RKO (cell line): ENCODE data around the gene CSAD.
"Not testable (repeated sequence)": the region's sequence is repeated elsewhere in the genome, so short reads cannot be mapped to it uniquely, and the experiment has no call there.

Source experiments
- DNase-seq: peaks from one replicate; pipeline ENCODE4 v3.0.0-alpha.2; 2016; ENCODE audit warnings: low spot score

CSAD gene

GRCh38 chr12:53145383-53146260, 35.1 kb downstream of the CSAD start:
- no peak for DNase-seq

DNA sequence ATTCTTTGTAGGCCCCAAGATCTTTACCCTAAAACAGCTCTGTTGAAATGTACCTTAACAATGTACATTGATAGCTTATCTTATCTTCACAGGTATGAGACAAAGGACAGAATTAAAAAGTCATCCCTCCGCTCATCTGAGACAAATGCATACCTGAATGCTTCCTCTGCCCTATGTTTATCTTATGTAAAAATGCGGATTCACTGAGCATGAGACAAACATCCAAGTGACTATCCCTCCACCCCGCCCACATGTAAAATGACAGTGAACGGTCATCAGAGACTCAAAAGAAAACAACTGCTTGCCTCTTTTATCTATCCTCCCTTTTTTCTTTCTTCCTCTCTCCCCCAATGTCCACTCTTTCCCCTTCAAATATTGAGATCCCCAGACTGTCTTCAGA, 37.4 kb downstream of the CSAD start:
- no peak for DNase-seq

DNA sequence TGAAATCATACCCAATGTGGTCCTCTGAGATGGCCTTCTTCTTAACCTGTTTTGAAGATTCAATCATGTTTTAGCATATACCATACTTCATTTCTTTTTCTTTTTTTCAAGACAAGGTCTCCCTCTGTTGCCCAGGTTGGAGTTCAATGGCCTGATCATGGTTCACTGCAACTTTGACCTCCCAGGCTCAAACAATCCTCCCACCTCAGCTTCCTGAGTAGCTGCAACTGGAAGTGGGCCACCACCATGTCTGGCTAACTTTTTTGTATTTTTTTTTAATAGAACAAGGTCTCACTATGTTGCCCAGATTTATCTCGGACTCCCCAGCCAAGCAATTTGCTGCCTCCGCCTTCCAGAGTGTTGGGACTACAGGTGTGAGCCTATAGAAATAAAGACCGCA, 47.0 kb downstream of the CSAD start:
- no peak for DNase-seq

DNA sequence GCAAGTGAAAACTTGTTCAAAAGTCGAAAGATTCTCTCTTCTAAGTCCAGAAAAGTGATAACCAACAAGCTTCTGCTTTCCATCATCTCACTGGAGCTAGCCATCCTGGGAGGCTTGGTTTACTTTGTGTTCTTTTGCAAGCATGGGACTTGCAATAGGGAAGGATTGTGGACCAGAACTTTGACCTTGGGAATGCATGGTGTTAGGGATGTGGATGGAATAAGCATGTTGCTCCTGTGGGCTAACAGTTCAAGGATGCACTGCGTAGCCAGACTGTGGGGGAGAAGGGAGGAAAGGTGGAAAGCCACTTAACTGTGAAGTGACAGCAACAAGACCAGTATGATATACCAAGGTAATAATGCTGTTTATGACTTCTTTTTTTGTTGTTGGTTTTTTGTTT, 48.9 kb downstream of the CSAD start:
- DNase-seq, result no peak

GRCh38 chr12:53128780-53129569, 51.8 kb downstream of the CSAD start:
- DNase-seq, result no peak

GRCh38 chr12:53127169-53127568, 53.6 kb downstream of the CSAD start:
- no peak for DNase-seq

DNA sequence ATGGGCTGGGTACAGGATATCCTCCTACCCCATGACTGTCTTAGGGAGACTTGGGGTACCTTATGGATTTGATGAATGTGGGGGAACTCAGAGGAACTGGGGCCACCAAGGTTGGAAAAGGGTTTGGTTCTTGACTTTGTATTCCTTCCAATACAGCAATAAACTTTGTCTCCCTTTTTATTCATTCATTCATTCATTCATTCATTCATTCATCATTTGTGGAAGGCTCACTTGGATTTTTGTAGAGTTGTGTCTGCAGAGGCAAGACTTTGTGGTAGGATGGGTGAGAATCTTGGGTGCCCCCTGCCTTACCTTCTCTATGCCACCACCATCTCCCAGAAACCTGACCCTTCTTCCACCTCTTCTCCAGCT, 56.4 kb downstream of the CSAD start:
- no peak for DNase-seq

GRCh38 chr12:53123578-53124351, 57.0 kb downstream of the CSAD start:
- peak; percentile 55 for DNase-seq

- no peak for DNase-seq
Measured at GRCh38 chr12:53122961-53123468, 57.7 kb downstream of the CSAD start.

DNA sequence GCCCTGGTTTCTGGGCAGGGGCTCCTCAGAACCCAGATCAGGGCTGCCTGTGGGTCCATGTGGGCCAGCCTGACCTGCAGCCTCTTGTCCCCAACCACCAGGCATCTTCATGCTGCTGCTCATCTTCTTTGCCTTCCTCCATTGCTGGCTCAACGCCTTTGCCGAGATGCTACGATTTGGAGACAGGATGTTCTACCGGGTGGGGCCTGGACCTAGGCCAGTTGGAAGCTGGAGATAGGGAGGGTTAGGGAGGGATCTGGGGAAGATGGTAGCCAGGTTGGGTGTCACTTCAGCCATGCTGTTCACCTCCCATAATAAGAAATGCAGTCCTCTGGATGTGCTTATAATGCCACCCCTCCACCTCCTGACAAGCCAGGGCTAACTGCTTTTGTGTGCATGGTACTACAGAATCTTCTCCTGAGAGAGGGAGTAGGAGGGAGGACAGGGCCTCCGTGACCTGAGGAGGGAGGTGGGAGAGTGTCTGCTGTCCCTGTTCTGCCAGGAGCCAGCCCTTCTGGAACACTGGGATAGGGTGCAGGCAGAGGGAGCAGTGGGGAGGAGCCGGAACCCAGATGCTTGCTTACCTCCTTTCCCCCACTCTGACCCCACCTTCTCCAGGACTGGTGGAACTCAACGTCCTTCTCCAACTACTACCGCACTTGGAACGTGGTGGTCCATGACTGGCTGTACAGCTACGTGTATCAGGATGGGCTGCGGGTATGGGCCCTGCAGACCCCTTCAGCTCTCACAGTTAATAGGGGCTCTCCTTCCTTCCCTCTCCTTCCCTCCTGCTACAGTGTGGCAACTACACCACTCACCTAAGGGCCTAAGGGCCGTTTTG, 59.8 kb downstream of the CSAD start:
- DNase-seq, result no peak

- DNase-seq, result no peak
Measured at GRCh38 chr12:53118751-53119300, 61.9 kb downstream of the CSAD start.

- no peak for DNase-seq
Measured at GRCh38 chr12:53115891-53116648, 64.7 kb downstream of the CSAD start.

- no peak for DNase-seq
Measured at GRCh38 chr12:53115112-53115890, 65.4 kb downstream of the CSAD start.

- no peak for DNase-seq
Measured at GRCh38 chr12:53113951-53114350, 66.8 kb downstream of the CSAD start.

DNA sequence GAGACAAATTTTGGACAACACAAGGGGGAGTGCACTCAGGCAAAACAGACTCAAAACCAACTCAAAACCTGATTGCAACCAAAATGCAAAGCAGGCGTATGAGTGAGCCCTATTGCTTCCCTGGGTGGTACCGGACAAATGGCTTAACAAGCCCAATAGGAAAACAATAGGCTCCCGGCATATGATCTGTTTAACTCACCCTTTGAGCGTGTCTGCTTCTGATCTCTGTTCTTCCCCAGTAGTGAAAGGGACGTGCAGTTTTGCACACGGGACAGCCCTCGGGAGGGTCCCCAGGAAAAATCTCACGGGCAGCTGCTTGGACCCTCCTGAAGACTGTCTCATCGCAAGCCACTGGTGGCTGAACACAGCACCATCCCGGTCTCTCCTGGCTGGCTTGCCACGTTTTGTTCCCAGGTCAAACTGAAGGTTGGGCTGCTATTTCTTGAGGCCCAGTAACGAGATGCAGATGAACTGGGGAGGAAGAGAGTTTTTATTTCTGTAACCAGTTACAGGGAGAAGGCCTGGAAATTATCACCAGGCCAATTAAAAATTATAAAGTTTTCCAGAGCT, 67.5 kb downstream of the CSAD start:
- DNase-seq, result no peak

- not testable (repeated sequence) for DNase-seq
Measured at GRCh38 chr12:53112431-53112830, 68.3 kb downstream of the CSAD start.
